ENCODE results near the gene COLEC12. TPM values are rescaled to one million over a fixed set of nuclear protein-coding genes. Genes with fewer than 3 reads are reported as not detected.

The COLEC12 gene
- total and polyA plus RNA-seq, 10 of the 15 experiments (the other 5 are each of a cell fraction or from before 2014, with no cell fraction given): 0.04 to 0.05 TPM; not detected in 8

GRCh38 chr18:448116-448790, 52.2 kb downstream of the COLEC12 start:
- FAIRE-seq: no peak
- in situ Hi-C loops (cut with MboI): no loop called here
- H4K20me1 ChIP-seq (ENCODE audit: control insufficient read depth, insufficient read depth): no peaks in the 10 kb centered on the region
- H3K4me2 ChIP-seq (ENCODE audit: control insufficient read depth, insufficient read depth): no peak overlapping the region
- no peaks in the 10 kb centered on the region for H3K4me1 ChIP-seq (ENCODE audit: control insufficient read depth, insufficient read depth, low read length)
- ChIA-PET SMC1A (ENCODE audit: uncharacterized antibody, unreplicated experiment) (no interaction called here), POLR2A (no interaction called here), CTCF (no interaction called here), RAD21 (ENCODE audit: unreplicated experiment) (no interaction called here)
- H3K36me3 ChIP-seq (ENCODE audit: control insufficient read depth in 2 of 2, insufficient read depth in 2 of 2, low read length in 1 of 2): no peaks in the 10 kb centered on the region
- intact Hi-C loops (cut with micrococcal nuclease; ENCODE audit: unreplicated experiment): no loop called here
- no peaks in the 10 kb centered on the region; the same call in 2 of the 3 replicates for H3K9me3 ChIP-seq (replicated peaks; ENCODE audit: control insufficient read depth, insufficient read depth, low read length)
- no peak for ATAC-seq
- H3K79me2 ChIP-seq (ENCODE audit: control insufficient read depth, insufficient read depth, low read length): no peaks in the 10 kb centered on the region
- no peak overlapping the region for H3K27ac ChIP-seq (ENCODE audit: control insufficient read depth, insufficient read depth)
- 44% methylated on average over 5 of the region's 5 CpGs for WGBS (ENCODE audit: insufficient coverage, insufficient replicate concordance, low lambda C conversion rate, missing lambda C conversion rate)
- DNase-seq (ENCODE audit: low read depth, low spot score): no peak
- no peak overlapping the region for H3K4me3 ChIP-seq
- no peak overlapping the region for H2AFZ ChIP-seq (ENCODE audit: control insufficient read depth, low read depth, low read length)
- no peaks in the 10 kb centered on the region; a peak in 2 of 4 replicates for H3K27me3 ChIP-seq (replicated peaks in 1 of 2; ENCODE audit: control insufficient read depth in 2 of 2, insufficient read depth in 2 of 2, low read length in 1 of 2)
- no peak overlapping the region for H3K9ac ChIP-seq (ENCODE audit: control insufficient read depth, insufficient read depth, low read length)
- no TSS peak for BruUV-seq (replicated peaks)
- TF ChIP-seq POLR2AphosphoS2 (IDR thresholded peaks at IDR 0.05; ENCODE audit: low read depth, low read length) (no peak), YBX1 (IDR thresholded peaks at IDR 0.05) (no peak), POLR2AphosphoS5 (IDR thresholded peaks at IDR 0.05; ENCODE audit: low read length) (no peak), SPI1 (IDR thresholded peaks at IDR 0.05; ENCODE audit: borderline replicate concordance, insufficient read depth, low read depth, low read length) (no peak), CBX3 (IDR thresholded peaks at IDR 0.05; ENCODE audit: borderline replicate concordance, low read depth) (no peak), HDGF (IDR thresholded peaks at IDR 0.05) (no peak), PAX5 (IDR thresholded peaks at IDR 0.05; ENCODE audit: borderline replicate concordance, low read depth, low read length) (no peak), EZH2 (IDR thresholded peaks at IDR 0.05; ENCODE audit: borderline replicate concordance, control insufficient read depth, low read depth, low read length) (no peak), CTCF (IDR thresholded peaks at IDR 0.05 in 2 of 3, conservative IDR thresholded peaks at IDR 0.05 in 1 of 3; ENCODE audit: control insufficient read depth in 2 of 3, extremely low read depth in 1 of 3, insufficient read depth in 1 of 3, low read depth in 3 of 3, low read length in 3 of 3) (no peak), IRF5 (IDR thresholded peaks at IDR 0.05; ENCODE audit: borderline replicate concordance) (no peak), CBFB (IDR thresholded peaks at IDR 0.05; ENCODE audit: low read depth) (no peak), BRCA1 (IDR thresholded peaks at IDR 0.05; ENCODE audit: low read depth, low read length) (no peak), WRNIP1 (IDR thresholded peaks at IDR 0.05; ENCODE audit: borderline replicate concordance, low read depth, low read length) (no peak), ZNF274 (IDR thresholded peaks at IDR 0.05; ENCODE audit: insufficient read depth, insufficient read length) (no peak), NBN (IDR thresholded peaks at IDR 0.05) (no peak), STAT1 (conservative IDR thresholded peaks at IDR 0.05) (no peak), SRF (IDR thresholded peaks at IDR 0.05; ENCODE audit: low read depth in 2 of 2, low read length in 2 of 2) (no peak), JUNB (IDR thresholded peaks at IDR 0.05) (no peak), KAT2A (conservative IDR thresholded peaks at IDR 0.05; ENCODE audit: control insufficient read depth, low read depth, low read length) (no peak)

Data from GM12878 (cell line).